Upper lobe of left lung (tissue), 4 donors: Measurements from ENCODE around the gene C5orf52.

Experiments used
- EP300 ChIP-seq, 4 donors: sonication (generic); formaldehyde crosslinking; IDR thresholded peaks; one replicate each; pipeline ENCODE4 v1.5.1; 2017; ENCODE audit warnings: antibody characterized with exemption in 4 of 4, control low read depth in 2 of 4
- POLR2A ChIP-seq, 4 donors: fragments of 450-650 bp; IDR thresholded peaks; one replicate each; pipeline ENCODE4 v1.5.1; 2016 to 2017; ENCODE audit warnings: antibody characterized with exemption in 4 of 4, mild to moderate bottlenecking in 2 of 4
- TF ChIP-seq, protein P1 (sequence below), 6 experiments: fragments of 450-650 bp in 4 of 6; fragments of 200-600 bp in 2 of 6; sonication (generic) in 2 of 6; IDR thresholded peaks; one replicate each; pipeline ENCODE4 v1.5.1; 2016 to 2019; ENCODE audit warnings: antibody characterized with exemption in 6 of 6

DNA sequence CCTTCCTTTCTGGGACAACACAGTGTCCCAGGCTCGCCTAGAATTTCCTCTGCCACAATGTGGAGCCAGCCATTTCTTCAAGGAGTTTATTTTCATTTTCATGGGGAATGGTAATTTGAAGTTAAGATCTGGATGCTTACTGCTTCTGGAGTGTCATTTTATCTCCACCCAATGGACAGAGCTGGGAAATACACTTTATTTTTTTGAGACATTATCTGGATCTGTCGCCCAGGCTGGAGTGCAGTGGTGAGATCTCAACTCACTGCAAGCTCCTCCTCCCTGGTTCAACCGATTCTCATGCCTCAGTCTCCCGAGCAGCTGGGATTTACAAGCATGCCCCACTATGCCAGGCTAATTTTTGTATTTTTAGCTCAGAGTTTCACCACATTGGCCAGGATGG lies 47.2 kb downstream of the C5orf52 start:
- TF ChIP-seq, protein P1, sequence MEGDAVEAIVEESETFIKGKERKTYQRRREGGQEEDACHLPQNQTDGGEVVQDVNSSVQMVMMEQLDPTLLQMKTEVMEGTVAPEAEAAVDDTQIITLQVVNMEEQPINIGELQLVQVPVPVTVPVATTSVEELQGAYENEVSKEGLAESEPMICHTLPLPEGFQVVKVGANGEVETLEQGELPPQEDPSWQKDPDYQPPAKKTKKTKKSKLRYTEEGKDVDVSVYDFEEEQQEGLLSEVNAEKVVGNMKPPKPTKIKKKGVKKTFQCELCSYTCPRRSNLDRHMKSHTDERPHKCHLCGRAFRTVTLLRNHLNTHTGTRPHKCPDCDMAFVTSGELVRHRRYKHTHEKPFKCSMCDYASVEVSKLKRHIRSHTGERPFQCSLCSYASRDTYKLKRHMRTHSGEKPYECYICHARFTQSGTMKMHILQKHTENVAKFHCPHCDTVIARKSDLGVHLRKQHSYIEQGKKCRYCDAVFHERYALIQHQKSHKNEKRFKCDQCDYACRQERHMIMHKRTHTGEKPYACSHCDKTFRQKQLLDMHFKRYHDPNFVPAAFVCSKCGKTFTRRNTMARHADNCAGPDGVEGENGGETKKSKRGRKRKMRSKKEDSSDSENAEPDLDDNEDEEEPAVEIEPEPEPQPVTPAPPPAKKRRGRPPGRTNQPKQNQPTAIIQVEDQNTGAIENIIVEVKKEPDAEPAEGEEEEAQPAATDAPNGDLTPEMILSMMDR (IDR thresholded peaks at IDR 0.05), result peak; percentile 30 to 69 (median 60)
- TF ChIP-seq EP300 (IDR thresholded peaks at IDR 0.05), result no peak
- TF ChIP-seq POLR2A (IDR thresholded peaks at IDR 0.05), result no peak
